NCI-H146 treated with DMSO at 0.1 percent for 48 hours (cell line): Measurements from ENCODE around the gene CXCL1.

Experiments
- DNase-seq: peaks from one replicate; lab custom pipeline; 2025; ENCODE audit not compliant: unreplicated experiment; lab: John Stamatoyannopoulos, UW

Gene CXCL1

GRCh38 chr4:73869130-73870055, at the start of gene CXCL1:
CXCL1 (plus strand) TSS chr4:73869393; CDS start chr4:73869471, 78 bp downstream.
- DNase-seq: no peak

GRCh38 chr4:73821325-73821724, 47.9 kb upstream of the CXCL1 start:
- DNase-seq: no peak

GRCh38 chr4:73822389-73822788, 46.8 kb upstream of the CXCL1 start:
- DNase-seq: no peak

- DNase-seq: no peak
Observed at GRCh38 chr4:73822812-73823504, 46.2 kb upstream of the CXCL1 start.

- DNase-seq: no peak
Observed at GRCh38 chr4:73823760-73824159, 45.4 kb upstream of the CXCL1 start.

GRCh38 chr4:73828956-73829355, 40.2 kb upstream of the CXCL1 start:
- DNase-seq: no peak

GRCh38 chr4:73831569-73831968, 37.6 kb upstream of the CXCL1 start:
- no peak for DNase-seq

GRCh38 chr4:73832651-73833237, 36.4 kb upstream of the CXCL1 start:
- DNase-seq: no peak

- DNase-seq: no peak
Observed at GRCh38 chr4:73836373-73837279, 32.6 kb upstream of the CXCL1 start, which contains the start of gene CXCL6. CXCL6 (plus strand) TSS chr4:73836678; CDS start chr4:73836751, 73 bp downstream.

GRCh38 chr4:73839071-73839470, 30.1 kb upstream of the CXCL1 start:
- no peak for DNase-seq

GRCh38 chr4:73839715-73840114, 29.5 kb upstream of the CXCL1 start:
- DNase-seq: no peak

- no peak for DNase-seq
Observed at GRCh38 chr4:73841243-73841925, 27.8 kb upstream of the CXCL1 start.

GRCh38 chr4:73842696-73843095, 26.5 kb upstream of the CXCL1 start:
- no peak for DNase-seq

- DNase-seq: no peak
Observed at GRCh38 chr4:73843369-73843768, 25.8 kb upstream of the CXCL1 start.

- DNase-seq: no peak
Observed at GRCh38 chr4:73844345-73844744, 24.8 kb upstream of the CXCL1 start.

GRCh38 chr4:73844806-73845205, 24.4 kb upstream of the CXCL1 start:
- DNase-seq: no peak

- no peak for DNase-seq
Observed at GRCh38 chr4:73847526-73848182, 21.5 kb upstream of the CXCL1 start.

GRCh38 chr4:73848183-73848777, 20.9 kb upstream of the CXCL1 start:
- DNase-seq: no peak

GRCh38 chr4:73850261-73850970, 18.8 kb upstream of the CXCL1 start:
- no peak for DNase-seq
